ENCODE data around the gene CORIN.

GRCh38 chr4:47837094-47837907 lies 566 bp downstream of the CORIN start:
- no peak for TF ChIP-seq POLR2AphosphoS5 (IDR thresholded peaks at IDR 0.05)
- TF ChIP-seq, protein P1, sequence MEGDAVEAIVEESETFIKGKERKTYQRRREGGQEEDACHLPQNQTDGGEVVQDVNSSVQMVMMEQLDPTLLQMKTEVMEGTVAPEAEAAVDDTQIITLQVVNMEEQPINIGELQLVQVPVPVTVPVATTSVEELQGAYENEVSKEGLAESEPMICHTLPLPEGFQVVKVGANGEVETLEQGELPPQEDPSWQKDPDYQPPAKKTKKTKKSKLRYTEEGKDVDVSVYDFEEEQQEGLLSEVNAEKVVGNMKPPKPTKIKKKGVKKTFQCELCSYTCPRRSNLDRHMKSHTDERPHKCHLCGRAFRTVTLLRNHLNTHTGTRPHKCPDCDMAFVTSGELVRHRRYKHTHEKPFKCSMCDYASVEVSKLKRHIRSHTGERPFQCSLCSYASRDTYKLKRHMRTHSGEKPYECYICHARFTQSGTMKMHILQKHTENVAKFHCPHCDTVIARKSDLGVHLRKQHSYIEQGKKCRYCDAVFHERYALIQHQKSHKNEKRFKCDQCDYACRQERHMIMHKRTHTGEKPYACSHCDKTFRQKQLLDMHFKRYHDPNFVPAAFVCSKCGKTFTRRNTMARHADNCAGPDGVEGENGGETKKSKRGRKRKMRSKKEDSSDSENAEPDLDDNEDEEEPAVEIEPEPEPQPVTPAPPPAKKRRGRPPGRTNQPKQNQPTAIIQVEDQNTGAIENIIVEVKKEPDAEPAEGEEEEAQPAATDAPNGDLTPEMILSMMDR (IDR thresholded peaks at IDR 0.05): no peak
- peak in 1 of 4 donors; percentile 33 for TF ChIP-seq POLR2A (IDR thresholded peaks at IDR 0.05)

All from upper lobe of left lung (tissue), 4 donors.